GM18505 (cell line): ENCODE measurements around the gene RPUSD1.

Source experiments
- ATAC-seq: cut with Tn5 transposase; IDR thresholded peaks from one replicate; pipeline ENCODE4 v1.9.1; 2021; ENCODE audit not compliant: unreplicated experiment
- POLR2A ChIP-seq: IDR thresholded peaks from 4 replicates; pipeline ENCODE4 v1.6.1; 2011; ENCODE audit warnings: borderline replicate concordance; ENCODE audit not compliant: insufficient read depth, insufficient read length; ENCODE audit errors: extremely low read depth

The RPUSD1 gene

GRCh38 chr16:791131-791530 lies 3.0 kb upstream of the RPUSD1 start:
- no peak for ATAC-seq
- TF ChIP-seq POLR2A = no peak

GRCh38 chr16:790086-790485 lies 1.9 kb upstream of the RPUSD1 start:
- TF ChIP-seq POLR2A = no peak
- ATAC-seq = no peak

GRCh38 chr16:789191-789850 lies 1.1 kb upstream of the RPUSD1 start:
- no peak for TF ChIP-seq POLR2A

GRCh38 chr16:788399-789126 lies 382 bp upstream of the RPUSD1 start, which contains the start of gene CHTF18:
TSS of gene CHTF18 (plus strand) at chr16:788620. CDS start at chr16:788685, 65 bp downstream.
- peak; percentile 63 for ATAC-seq
- TF ChIP-seq POLR2A = no peak

More at GRCh38 chr16:789191-789850, 1.1 kb upstream of the RPUSD1 start:
- no peak for ATAC-seq

GRCh38 chr16:787321-787966 lies 737 bp downstream of the RPUSD1 start:
- no peak for TF ChIP-seq POLR2A
- no peak for ATAC-seq

GRCh38 chr16:785563-786535 lies 2.3 kb downstream of the RPUSD1 start:
- no peak for ATAC-seq
- no peak for TF ChIP-seq POLR2A

GRCh38 chr16:784431-784830 lies 3.8 kb downstream of the RPUSD1 start:
- TF ChIP-seq POLR2A = no peak
- ATAC-seq = no peak

- no peak for TF ChIP-seq POLR2A
- ATAC-seq = no peak
These were observed 4.6 kb downstream of the RPUSD1 start for GRCh38 chr16:783404-784161.

- no peak for TF ChIP-seq POLR2A
- no peak for ATAC-seq
These were observed 5.3 kb downstream of the RPUSD1 start for GRCh38 chr16:782766-783403.

- no peak for ATAC-seq
- TF ChIP-seq POLR2A = no peak
These were observed 5.9 kb downstream of the RPUSD1 start for GRCh38 chr16:782258-782657.

- ATAC-seq = no peak
- TF ChIP-seq POLR2A = no peak
These were observed 6.7 kb downstream of the RPUSD1 start for GRCh38 chr16:781346-782010.
